ENCODE measurements around the gene GALNT14.

GRCh38 chr2:30987566-30987965, 150.7 kb downstream of the GALNT14 start:
- TF ChIP-seq POLR2A (IDR thresholded peaks at IDR 0.05; ENCODE audit: low read depth, low read length), result no peak
- no peak for TF ChIP-seq PAX5 (IDR thresholded peaks at IDR 0.05; ENCODE audit: insufficient read depth, low read length, severe bottlenecking)
- no peak for TF ChIP-seq SPI1 (IDR thresholded peaks at IDR 0.05; ENCODE audit: low read depth, low read length)
- no peak for TF ChIP-seq TAF1 (IDR thresholded peaks at IDR 0.05; ENCODE audit: low read depth, low read length)
- no peak for TF ChIP-seq POLR2AphosphoS5 (IDR thresholded peaks at IDR 0.05; ENCODE audit: low read depth, low read length)
- no peak for TF ChIP-seq POU2F2 (IDR thresholded peaks at IDR 0.05; ENCODE audit: low read depth, low read length)

All from GM12891 (cell line).